ENCODE data around the gene ZNF57. TPM values are rescaled to one million over a fixed set of nuclear protein-coding genes. Genes with fewer than 3 reads are reported as not detected.
"Not testable (repeated sequence)": the region's sequence is repeated elsewhere in the genome, so short reads cannot be mapped to it uniquely, and the experiment has no call there.

ZNF57 gene
- total and polyA plus RNA-seq, 2 experiments from 2014 or later, result 6.4 to 10.8 TPM

DNA sequence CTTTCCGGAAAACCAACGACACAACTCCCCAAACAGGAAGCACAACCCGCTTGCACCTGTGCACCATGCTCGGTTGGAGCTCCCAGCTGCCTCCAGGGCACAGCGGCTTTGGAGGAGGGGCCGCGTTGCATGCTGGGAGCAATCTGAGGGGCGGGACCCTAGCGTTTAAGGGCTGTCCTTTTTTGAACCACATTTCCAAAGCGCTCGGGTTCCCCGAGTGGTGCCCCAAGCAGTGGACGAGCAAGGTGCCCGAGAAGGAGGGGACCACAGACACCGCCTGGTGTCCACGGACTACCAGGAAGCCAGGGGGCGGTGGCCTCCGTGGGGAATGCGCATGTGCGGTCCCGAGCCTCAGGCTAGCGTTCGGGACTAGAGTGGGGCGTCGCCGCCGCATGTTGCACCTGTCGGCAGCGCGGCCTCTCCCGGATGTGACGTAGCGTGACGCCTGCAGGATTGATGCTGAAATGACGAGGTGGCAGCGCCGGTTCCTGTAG, 11.9 kb upstream of the ZNF57 start (continued):
- TF ChIP-seq, protein P1, sequence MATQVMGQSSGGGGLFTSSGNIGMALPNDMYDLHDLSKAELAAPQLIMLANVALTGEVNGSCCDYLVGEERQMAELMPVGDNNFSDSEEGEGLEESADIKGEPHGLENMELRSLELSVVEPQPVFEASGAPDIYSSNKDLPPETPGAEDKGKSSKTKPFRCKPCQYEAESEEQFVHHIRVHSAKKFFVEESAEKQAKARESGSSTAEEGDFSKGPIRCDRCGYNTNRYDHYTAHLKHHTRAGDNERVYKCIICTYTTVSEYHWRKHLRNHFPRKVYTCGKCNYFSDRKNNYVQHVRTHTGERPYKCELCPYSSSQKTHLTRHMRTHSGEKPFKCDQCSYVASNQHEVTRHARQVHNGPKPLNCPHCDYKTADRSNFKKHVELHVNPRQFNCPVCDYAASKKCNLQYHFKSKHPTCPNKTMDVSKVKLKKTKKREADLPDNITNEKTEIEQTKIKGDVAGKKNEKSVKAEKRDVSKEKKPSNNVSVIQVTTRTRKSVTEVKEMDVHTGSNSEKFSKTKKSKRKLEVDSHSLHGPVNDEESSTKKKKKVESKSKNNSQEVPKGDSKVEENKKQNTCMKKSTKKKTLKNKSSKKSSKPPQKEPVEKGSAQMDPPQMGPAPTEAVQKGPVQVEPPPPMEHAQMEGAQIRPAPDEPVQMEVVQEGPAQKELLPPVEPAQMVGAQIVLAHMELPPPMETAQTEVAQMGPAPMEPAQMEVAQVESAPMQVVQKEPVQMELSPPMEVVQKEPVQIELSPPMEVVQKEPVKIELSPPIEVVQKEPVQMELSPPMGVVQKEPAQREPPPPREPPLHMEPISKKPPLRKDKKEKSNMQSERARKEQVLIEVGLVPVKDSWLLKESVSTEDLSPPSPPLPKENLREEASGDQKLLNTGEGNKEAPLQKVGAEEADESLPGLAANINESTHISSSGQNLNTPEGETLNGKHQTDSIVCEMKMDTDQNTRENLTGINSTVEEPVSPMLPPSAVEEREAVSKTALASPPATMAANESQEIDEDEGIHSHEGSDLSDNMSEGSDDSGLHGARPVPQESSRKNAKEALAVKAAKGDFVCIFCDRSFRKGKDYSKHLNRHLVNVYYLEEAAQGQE (IDR thresholded peaks at IDR 0.05; ENCODE audit: unreplicated experiment), result no peak
- TF ChIP-seq JUNB (IDR thresholded peaks at IDR 0.05; ENCODE audit: unreplicated experiment), result no peak

DNA sequence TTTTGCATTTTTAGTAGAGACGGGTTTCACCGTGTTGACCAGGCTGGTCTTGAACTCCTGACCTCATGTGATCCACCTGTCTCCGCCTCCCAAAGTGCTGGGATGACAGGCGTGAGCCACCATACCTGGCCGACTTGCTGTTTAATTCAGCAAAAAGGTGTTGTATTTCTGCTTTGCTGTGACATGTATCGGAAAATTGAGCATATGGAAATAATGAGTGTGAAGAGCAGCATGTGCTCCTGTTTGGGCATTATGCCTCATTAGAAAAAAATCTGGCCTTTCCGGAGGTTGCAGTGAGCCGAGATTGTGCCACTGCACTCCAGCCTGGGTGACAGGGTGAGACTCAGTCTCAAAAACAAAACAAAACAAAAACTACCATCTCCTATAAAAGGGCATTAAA, 10.2 kb upstream of the ZNF57 start:
- ATAC-seq; H3K27ac Mint-ChIP-seq; H4K20me1 ChIP-seq (replicated peaks; ENCODE audit: insufficient read depth); H3K36me3 ChIP-seq (ENCODE audit: insufficient read depth); H3K27me3 Mint-ChIP-seq (ENCODE audit: insufficient read depth, low read depth, poor library complexity); H3K9me2 ChIP-seq (ENCODE audit: insufficient read depth); H2AFZ ChIP-seq; H3K27ac ChIP-seq (ENCODE audit: low read depth); H3K4me3 ChIP-seq; H3F3A ChIP-seq (replicated peaks; ENCODE audit: low read depth); H3K27me3 ChIP-seq (ENCODE audit: insufficient read depth); H3K4me1 Mint-ChIP-seq; H3K4me1 ChIP-seq (ENCODE audit: insufficient read depth); H3K4me2 ChIP-seq; DNase-seq (ENCODE audit: low spot score); H3K4me3 Mint-ChIP-seq; H3K36me3 Mint-ChIP-seq (ENCODE audit: low read depth); H3K79me2 ChIP-seq (replicated peaks; ENCODE audit: insufficient read depth): not testable (repeated sequence)
- peaks cover 67% of the 10 kb centered on the region for H3K9me3 Mint-ChIP-seq

DNA sequence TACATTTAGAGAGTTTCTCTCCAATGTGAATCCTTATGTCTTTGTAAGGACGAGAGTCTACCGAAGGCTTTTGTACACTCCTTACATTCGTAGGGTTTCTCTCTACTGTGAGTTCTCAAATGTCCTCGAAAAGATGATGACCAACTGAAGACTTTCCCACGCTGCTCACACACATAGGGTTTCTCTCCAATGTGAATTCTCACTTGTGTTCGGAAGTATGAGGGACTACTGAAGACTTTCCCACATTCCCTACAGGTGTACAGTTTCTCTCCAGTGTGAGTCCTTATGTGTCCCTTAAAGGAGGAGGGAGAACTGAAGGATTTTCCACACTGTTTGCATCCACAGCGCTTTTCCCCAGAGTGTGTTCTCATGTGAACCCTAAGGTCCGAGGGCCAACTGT, 4.0 kb upstream of the ZNF57 start:
- Histone ChIP-seq H3K36me3 (ENCODE audit: insufficient read depth) (no peaks in the 10 kb centered on the region), H3K4me3 (no peak overlapping the region), H4K20me1 (replicated peaks; ENCODE audit: insufficient read depth) (no peaks in the 10 kb centered on the region), H3K27ac (ENCODE audit: low read depth) (no peak overlapping the region), H3K79me2 (replicated peaks; ENCODE audit: insufficient read depth) (peaks cover 5% of the 10 kb centered on the region), H3K9me2 (ENCODE audit: insufficient read depth) (no peaks in the 10 kb centered on the region), H3K4me2 (no peak overlapping the region), H3K27me3 (ENCODE audit: insufficient read depth) (no peaks in the 10 kb centered on the region), H3K4me1 (ENCODE audit: insufficient read depth) (no peaks in the 10 kb centered on the region), H2AFZ (no peak overlapping the region), H3F3A (replicated peaks; ENCODE audit: low read depth) (no peaks in the 10 kb centered on the region)
- Mint-ChIP-seq H3K36me3 (ENCODE audit: low read depth) (peaks cover 22% of the 10 kb centered on the region), H3K27ac (no peak overlapping the region), H3K4me3 (no peak overlapping the region), H3K4me1 (no peaks in the 10 kb centered on the region), H3K27me3 (ENCODE audit: insufficient read depth, low read depth, poor library complexity) (no peaks in the 10 kb centered on the region), H3K9me3 (peaks cover 80% of the 10 kb centered on the region)
- no peak for ATAC-seq
- DNase-seq (ENCODE audit: low spot score), result no peak
- TF ChIP-seq ZNF331 (CRISPR knock-in tag; IDR thresholded peaks at IDR 0.05; ENCODE audit: low read depth) (no peak), STAT1 (IDR thresholded peaks at IDR 0.05; ENCODE audit: unreplicated experiment) (no peak), JUNB (IDR thresholded peaks at IDR 0.05; ENCODE audit: unreplicated experiment) (no peak), EZH2phosphoT487 (IDR thresholded peaks at IDR 0.05; ENCODE audit: unreplicated experiment) (no peak), POLR2AphosphoS5 (IDR thresholded peaks at IDR 0.05; ENCODE audit: low read depth) (no peak)
- TF ChIP-seq, protein P2, sequence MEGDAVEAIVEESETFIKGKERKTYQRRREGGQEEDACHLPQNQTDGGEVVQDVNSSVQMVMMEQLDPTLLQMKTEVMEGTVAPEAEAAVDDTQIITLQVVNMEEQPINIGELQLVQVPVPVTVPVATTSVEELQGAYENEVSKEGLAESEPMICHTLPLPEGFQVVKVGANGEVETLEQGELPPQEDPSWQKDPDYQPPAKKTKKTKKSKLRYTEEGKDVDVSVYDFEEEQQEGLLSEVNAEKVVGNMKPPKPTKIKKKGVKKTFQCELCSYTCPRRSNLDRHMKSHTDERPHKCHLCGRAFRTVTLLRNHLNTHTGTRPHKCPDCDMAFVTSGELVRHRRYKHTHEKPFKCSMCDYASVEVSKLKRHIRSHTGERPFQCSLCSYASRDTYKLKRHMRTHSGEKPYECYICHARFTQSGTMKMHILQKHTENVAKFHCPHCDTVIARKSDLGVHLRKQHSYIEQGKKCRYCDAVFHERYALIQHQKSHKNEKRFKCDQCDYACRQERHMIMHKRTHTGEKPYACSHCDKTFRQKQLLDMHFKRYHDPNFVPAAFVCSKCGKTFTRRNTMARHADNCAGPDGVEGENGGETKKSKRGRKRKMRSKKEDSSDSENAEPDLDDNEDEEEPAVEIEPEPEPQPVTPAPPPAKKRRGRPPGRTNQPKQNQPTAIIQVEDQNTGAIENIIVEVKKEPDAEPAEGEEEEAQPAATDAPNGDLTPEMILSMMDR (conservative IDR thresholded peaks at IDR 0.05; ENCODE audit: low read depth in 2 of 2), result no peak
- TF ChIP-seq, protein P1 (IDR thresholded peaks at IDR 0.05; ENCODE audit: unreplicated experiment), result no peak
- TF ChIP-seq, protein P3, sequence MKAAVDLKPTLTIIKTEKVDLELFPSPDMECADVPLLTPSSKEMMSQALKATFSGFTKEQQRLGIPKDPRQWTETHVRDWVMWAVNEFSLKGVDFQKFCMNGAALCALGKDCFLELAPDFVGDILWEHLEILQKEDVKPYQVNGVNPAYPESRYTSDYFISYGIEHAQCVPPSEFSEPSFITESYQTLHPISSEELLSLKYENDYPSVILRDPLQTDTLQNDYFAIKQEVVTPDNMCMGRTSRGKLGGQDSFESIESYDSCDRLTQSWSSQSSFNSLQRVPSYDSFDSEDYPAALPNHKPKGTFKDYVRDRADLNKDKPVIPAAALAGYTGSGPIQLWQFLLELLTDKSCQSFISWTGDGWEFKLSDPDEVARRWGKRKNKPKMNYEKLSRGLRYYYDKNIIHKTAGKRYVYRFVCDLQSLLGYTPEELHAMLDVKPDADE (IDR thresholded peaks at IDR 0.05), result no peak
